ENCODE data around the gene TBC1D26.
"Not testable (repeated sequence)": the region's sequence is repeated elsewhere in the genome, so short reads cannot be mapped to it uniquely, and the experiment has no call there.

Gene TBC1D26

GRCh38 chr17:15744074-15744676 is 12.1 kb downstream of the TBC1D26 start:
- no peak for DNase-seq

- no peak for DNase-seq
These were observed 12.8 kb downstream of the TBC1D26 start for GRCh38 chr17:15744885-15745284.

- not testable (repeated sequence) for DNase-seq
These were observed 17.3 kb downstream of the TBC1D26 start for GRCh38 chr17:15749403-15749802.

GRCh38 chr17:15768865-15769533 is 36.9 kb downstream of the TBC1D26 start:
- DNase-seq = not testable (repeated sequence)

GRCh38 chr17:15770679-15771078 is 38.6 kb downstream of the TBC1D26 start:
- DNase-seq = not testable (repeated sequence)

GRCh38 chr17:15776871-15777270 is 44.8 kb downstream of the TBC1D26 start:
- no peak for DNase-seq

GRCh38 chr17:15777297-15777696 is 45.2 kb downstream of the TBC1D26 start:
- no peak for DNase-seq

- no peak for DNase-seq
These were observed 45.6 kb downstream of the TBC1D26 start for GRCh38 chr17:15777717-15778116.

GRCh38 chr17:15779119-15779518 is 47.0 kb downstream of the TBC1D26 start:
- no peak for DNase-seq

GRCh38 chr17:15780188-15780587 is 48.1 kb downstream of the TBC1D26 start:
- DNase-seq = no peak

GRCh38 chr17:15782866-15783265 is 50.8 kb downstream of the TBC1D26 start:
- DNase-seq = no peak

GRCh38 chr17:15783461-15783860 is 51.4 kb downstream of the TBC1D26 start:
- no peak for DNase-seq

- not testable (repeated sequence) for DNase-seq
These were observed 52.3 kb downstream of the TBC1D26 start for GRCh38 chr17:15784351-15784750.

- not testable (repeated sequence) for DNase-seq
These were observed 55.4 kb downstream of the TBC1D26 start for GRCh38 chr17:15787363-15788075.

GRCh38 chr17:15788365-15788764 is 56.3 kb downstream of the TBC1D26 start:
- not testable (repeated sequence) for DNase-seq
